ENCODE measurements around the gene CCDC40.

- TF ChIP-seq CTCF (IDR thresholded peaks at IDR 0.05) = no peak
- no peak for TF ChIP-seq CREB1 (CRISPR knock-in tag; IDR thresholded peaks at IDR 0.05)
Measured at GRCh38 chr17:80099291-80100034, 63.0 kb downstream of the CCDC40 start.

Data from WTC11 (cell line).